Lower leg skin (tissue), 3 donors: ENCODE results near the gene EXOC6B.

Source experiments
- CTCF ChIP-seq, 3 donors: fragments of 450-650 bp; IDR thresholded peaks; one replicate each; pipeline ENCODE4 v1.5.1; 2016; ENCODE audit warnings: antibody characterized with exemption in 3 of 3, mild to moderate bottlenecking in 3 of 3, moderate library complexity in 2 of 3
- POLR2A ChIP-seq, 2 donors: fragments of 450-650 bp; IDR thresholded peaks; one replicate each; pipeline ENCODE4 v1.6.1; 2016 to 2017; ENCODE audit warnings: antibody characterized with exemption in 2 of 2, mild to moderate bottlenecking in 1 of 2, moderate library complexity in 1 of 2

GRCh38 chr2:72796766-72797165, 29.1 kb downstream of the EXOC6B start:
- TF ChIP-seq POLR2A (IDR thresholded peaks at IDR 0.05) (no peak), CTCF (IDR thresholded peaks at IDR 0.05) (no peak)
